ENCODE results near the gene TBXA2R. TPM values are rescaled to one million over a fixed set of nuclear protein-coding genes. Genes with fewer than 3 reads are reported as not detected.

TBXA2R gene
- polyA plus RNA-seq, 1 donor (not counting 4 experiments of a cell fraction or from before 2014, with no cell fraction given), result not detected

- Histone ChIP-seq H3K27ac (ENCODE audit: control insufficient read depth, insufficient read depth, low read length) (no peak overlapping the region), H3K27me3 (ENCODE audit: control insufficient read depth, extremely low read depth, insufficient read depth, low read length) (no peaks in the 10 kb centered on the region), H3K36me3 (ENCODE audit: control insufficient read depth in 2 of 2, extremely low read depth in 1 of 2, insufficient read depth in 2 of 2, low read length in 2 of 2) (peaks cover 7 to 19% of the 10 kb centered on the region in 2 experiments), H3K4me3 (ENCODE audit: control insufficient read depth in 2 of 3, extremely low read depth in 1 of 3, insufficient read depth in 2 of 3, low read depth in 1 of 3, low read length in 3 of 3) (no peak overlapping the region), H3K4me1 (ENCODE audit: control insufficient read depth, extremely low read depth, insufficient read depth, low read length) (no peaks in the 10 kb centered on the region), H3K9ac (ENCODE audit: control insufficient read depth, extremely low read depth, insufficient read depth, low read length) (no peak overlapping the region), H3K4me2 (ENCODE audit: control insufficient read depth, extremely low read depth, insufficient read depth, low read depth, low read length) (no peak overlapping the region), H2AFZ (ENCODE audit: control insufficient read depth, low read length) (no peak overlapping the region), H3K9me1 (ENCODE audit: control insufficient read depth, extremely low read depth, insufficient read depth, low read length) (no peaks in the 10 kb centered on the region), H3K79me2 (ENCODE audit: control insufficient read depth, insufficient read depth, low read length) (no peaks in the 10 kb centered on the region), H3K9me3 (ENCODE audit: control insufficient read depth, low read depth, low read length) (no peaks in the 10 kb centered on the region), H4K20me1 (ENCODE audit: control insufficient read depth, extremely low read depth, insufficient read depth, low read length) (no peaks in the 10 kb centered on the region)
- no peak for FAIRE-seq
- TF ChIP-seq EZH2 (IDR thresholded peaks at IDR 0.05; ENCODE audit: low read length) (no peak), CTCF (optimal IDR thresholded peaks at IDR 0.05 in 1 of 3, IDR thresholded peaks at IDR 0.05 in 1 of 3, conservative IDR thresholded peaks at IDR 0.05 in 1 of 3; ENCODE audit: extremely low read depth in 1 of 3, insufficient read depth in 2 of 3, low read length in 3 of 3) (peak; percentile 58 to 92 (median 75))
- no peak for DNase-seq (ENCODE audit: low read depth, low spot score)
- dilution Hi-C loops (cut with MboI; ENCODE audit: extremely low pct_ligation_motif_present, low sequenced_read_pairs), result no loop called here
These were observed 11.6 kb upstream of the TBXA2R start for GRCh38 chr19:3618144-3618810.

GRCh38 chr19:3617463-3617862 lies 10.8 kb upstream of the TBXA2R start:
- Histone ChIP-seq H3K9ac (ENCODE audit: control insufficient read depth, extremely low read depth, insufficient read depth, low read length) (no peak overlapping the region), H3K4me2 (ENCODE audit: control insufficient read depth, extremely low read depth, insufficient read depth, low read depth, low read length) (no peak overlapping the region), H4K20me1 (ENCODE audit: control insufficient read depth, extremely low read depth, insufficient read depth, low read length) (no peaks in the 10 kb centered on the region), H3K4me1 (ENCODE audit: control insufficient read depth, extremely low read depth, insufficient read depth, low read length) (no peaks in the 10 kb centered on the region), H3K27me3 (ENCODE audit: control insufficient read depth, extremely low read depth, insufficient read depth, low read length) (no peaks in the 10 kb centered on the region), H3K4me3 (ENCODE audit: control insufficient read depth in 2 of 3, extremely low read depth in 1 of 3, insufficient read depth in 2 of 3, low read depth in 1 of 3, low read length in 3 of 3) (no peak overlapping the region), H3K9me1 (ENCODE audit: control insufficient read depth, extremely low read depth, insufficient read depth, low read length) (no peaks in the 10 kb centered on the region), H3K27ac (ENCODE audit: control insufficient read depth, insufficient read depth, low read length) (no peak overlapping the region), H3K36me3 (ENCODE audit: control insufficient read depth in 2 of 2, extremely low read depth in 1 of 2, insufficient read depth in 2 of 2, low read length in 2 of 2) (peaks cover 7 to 19% of the 10 kb centered on the region in 2 experiments), H3K79me2 (ENCODE audit: control insufficient read depth, insufficient read depth, low read length) (no peaks in the 10 kb centered on the region), H2AFZ (ENCODE audit: control insufficient read depth, low read length) (no peak overlapping the region), H3K9me3 (ENCODE audit: control insufficient read depth, low read depth, low read length) (no peaks in the 10 kb centered on the region)
- DNase-seq (ENCODE audit: low read depth, low spot score), result no peak
- dilution Hi-C loops (cut with MboI; ENCODE audit: extremely low pct_ligation_motif_present, low sequenced_read_pairs), result no loop called here
- TF ChIP-seq CTCF (optimal IDR thresholded peaks at IDR 0.05 in 1 of 3, IDR thresholded peaks at IDR 0.05 in 1 of 3, conservative IDR thresholded peaks at IDR 0.05 in 1 of 3; ENCODE audit: extremely low read depth in 1 of 3, insufficient read depth in 2 of 3, low read length in 3 of 3) (no peak), EZH2 (IDR thresholded peaks at IDR 0.05; ENCODE audit: low read length) (no peak)
- FAIRE-seq, result no peak

Measured in keratinocyte (primary cell).